ENCODE data around the gene UBL3.

GRCh38 chr13:29748097-29748496 lies 102.3 kb downstream of the UBL3 start:
- TF ChIP-seq POU5F1 (IDR thresholded peaks at IDR 0.05; ENCODE audit: low read depth, low read length) (no peak), TAF1 (IDR thresholded peaks at IDR 0.05; ENCODE audit: low read depth, low read length) (no peak), SIX5 (IDR thresholded peaks at IDR 0.05; ENCODE audit: low read depth, low read length) (no peak), POLR2A (IDR thresholded peaks at IDR 0.05; ENCODE audit: control extremely low read depth in 1 of 2, low read depth in 2 of 2, low read length in 2 of 2) (no peak), EP300 (IDR thresholded peaks at IDR 0.05; ENCODE audit: borderline replicate concordance in 1 of 2, low read depth in 2 of 2, low read length in 2 of 2) (no peak)
- TF ChIP-seq, protein P1, sequence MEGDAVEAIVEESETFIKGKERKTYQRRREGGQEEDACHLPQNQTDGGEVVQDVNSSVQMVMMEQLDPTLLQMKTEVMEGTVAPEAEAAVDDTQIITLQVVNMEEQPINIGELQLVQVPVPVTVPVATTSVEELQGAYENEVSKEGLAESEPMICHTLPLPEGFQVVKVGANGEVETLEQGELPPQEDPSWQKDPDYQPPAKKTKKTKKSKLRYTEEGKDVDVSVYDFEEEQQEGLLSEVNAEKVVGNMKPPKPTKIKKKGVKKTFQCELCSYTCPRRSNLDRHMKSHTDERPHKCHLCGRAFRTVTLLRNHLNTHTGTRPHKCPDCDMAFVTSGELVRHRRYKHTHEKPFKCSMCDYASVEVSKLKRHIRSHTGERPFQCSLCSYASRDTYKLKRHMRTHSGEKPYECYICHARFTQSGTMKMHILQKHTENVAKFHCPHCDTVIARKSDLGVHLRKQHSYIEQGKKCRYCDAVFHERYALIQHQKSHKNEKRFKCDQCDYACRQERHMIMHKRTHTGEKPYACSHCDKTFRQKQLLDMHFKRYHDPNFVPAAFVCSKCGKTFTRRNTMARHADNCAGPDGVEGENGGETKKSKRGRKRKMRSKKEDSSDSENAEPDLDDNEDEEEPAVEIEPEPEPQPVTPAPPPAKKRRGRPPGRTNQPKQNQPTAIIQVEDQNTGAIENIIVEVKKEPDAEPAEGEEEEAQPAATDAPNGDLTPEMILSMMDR (IDR thresholded peaks at IDR 0.05; ENCODE audit: control extremely low read depth in 1 of 3, insufficient read depth in 1 of 3, low read depth in 1 of 3, low read length in 3 of 3), result no peak
